ENCODE data around the gene SMDT1.
"Not testable (repeated sequence)": the region's sequence is repeated elsewhere in the genome, so short reads cannot be mapped to it uniquely, and the experiment has no call there.

SMDT1 gene

GRCh38 chr22:42070517-42071422 lies 8.7 kb upstream of the SMDT1 start, which contains the start of gene NAGA:
Gene NAGA (minus strand): TSS chr22:42070812. CDS start chr22:42070297, 515 bp downstream.
- no peak for TF ChIP-seq CTCF (IDR thresholded peaks at IDR 0.05; ENCODE audit: extremely low read depth, insufficient read depth, missing control alignments)
- peak; percentile 96 for DNase-seq (ENCODE audit: low spot score)
- in situ Hi-C loops (cut with MboI; ENCODE audit: low pct_unique_long_range_greater_than_20kb, low sequenced_read_pairs, unreplicated experiment): loop anchor here (10.0 kb wide), 1 partner anchor 86 kb away; no protein-coding TSS in a partner anchor

GRCh38 chr22:42071508-42071907 lies 8.0 kb upstream of the SMDT1 start:
- in situ Hi-C loops (cut with MboI; ENCODE audit: low pct_unique_long_range_greater_than_20kb, low sequenced_read_pairs, unreplicated experiment): loop anchor here (10.0 kb wide), 1 partner anchor 87 kb away; no protein-coding TSS in a partner anchor
- not testable (repeated sequence) for DNase-seq (ENCODE audit: low spot score)

- in situ Hi-C loops (cut with MboI; ENCODE audit: low pct_unique_long_range_greater_than_20kb, low sequenced_read_pairs, unreplicated experiment): loop anchor here (10.0 kb wide), 1 partner anchor 88 kb away; no protein-coding TSS in a partner anchor
- no peak for DNase-seq (ENCODE audit: low spot score)
- TF ChIP-seq CTCF (IDR thresholded peaks at IDR 0.05; ENCODE audit: extremely low read depth, insufficient read depth, missing control alignments): no peak
These were observed 6.7 kb upstream of the SMDT1 start for GRCh38 chr22:42072606-42073330.

GRCh38 chr22:42073621-42074041 lies 5.9 kb upstream of the SMDT1 start:
- in situ Hi-C loops (cut with MboI; ENCODE audit: low pct_unique_long_range_greater_than_20kb, low sequenced_read_pairs, unreplicated experiment): loop anchor here (10.0 kb wide), 1 partner anchor 89 kb away; no protein-coding TSS in a partner anchor
- DNase-seq (ENCODE audit: low spot score): no peak
- no peak for TF ChIP-seq CTCF (IDR thresholded peaks at IDR 0.05; ENCODE audit: extremely low read depth, insufficient read depth, missing control alignments)

- DNase-seq (ENCODE audit: low spot score): peak; percentile 58
- in situ Hi-C loops (cut with MboI; ENCODE audit: low pct_unique_long_range_greater_than_20kb, low sequenced_read_pairs, unreplicated experiment): loop anchor here (10.0 kb wide), 1 partner anchor 89 kb away; no protein-coding TSS in a partner anchor
- TF ChIP-seq CTCF (IDR thresholded peaks at IDR 0.05; ENCODE audit: extremely low read depth, insufficient read depth, missing control alignments): peak; percentile 58
These were observed 5.2 kb upstream of the SMDT1 start, which contains the start of gene PHETA2 for GRCh38 chr22:42074132-42074811. Gene PHETA2 (plus strand): TSS chr22:42074248. CDS start chr22:42077294, 3,046 bp downstream.

GRCh38 chr22:42074846-42075676 lies 4.4 kb upstream of the SMDT1 start:
- TF ChIP-seq CTCF (IDR thresholded peaks at IDR 0.05; ENCODE audit: extremely low read depth, insufficient read depth, missing control alignments): no peak
- DNase-seq (ENCODE audit: low spot score): no peak
- in situ Hi-C loops (cut with MboI; ENCODE audit: low pct_unique_long_range_greater_than_20kb, low sequenced_read_pairs, unreplicated experiment): loop anchor here (10.0 kb wide), 1 partner anchor 90 kb away; no protein-coding TSS in a partner anchor

Measured in GM13977 (cell line).